AG20443 (cell line): ENCODE data around the gene FLYWCH2.

Experiments used
- DNase-seq: peaks from one replicate; pipeline ENCODE4 v3.0.0; 2012; ENCODE audit warnings: low spot score, mixed read lengths

Gene FLYWCH2

GRCh38 chr16:2882650-2883457 is at the start of gene FLYWCH2:
Gene FLYWCH2 (plus strand): TSS chr16:2883215. CDS start chr16:2896450, 13,235 bp downstream.
- peak; percentile 97 for DNase-seq

GRCh38 chr16:2833776-2834175 is 49.2 kb upstream of the FLYWCH2 start:
- DNase-seq: no peak

- DNase-seq: no peak
These were observed 48.0 kb upstream of the FLYWCH2 start for GRCh38 chr16:2834968-2835367.

DNA sequence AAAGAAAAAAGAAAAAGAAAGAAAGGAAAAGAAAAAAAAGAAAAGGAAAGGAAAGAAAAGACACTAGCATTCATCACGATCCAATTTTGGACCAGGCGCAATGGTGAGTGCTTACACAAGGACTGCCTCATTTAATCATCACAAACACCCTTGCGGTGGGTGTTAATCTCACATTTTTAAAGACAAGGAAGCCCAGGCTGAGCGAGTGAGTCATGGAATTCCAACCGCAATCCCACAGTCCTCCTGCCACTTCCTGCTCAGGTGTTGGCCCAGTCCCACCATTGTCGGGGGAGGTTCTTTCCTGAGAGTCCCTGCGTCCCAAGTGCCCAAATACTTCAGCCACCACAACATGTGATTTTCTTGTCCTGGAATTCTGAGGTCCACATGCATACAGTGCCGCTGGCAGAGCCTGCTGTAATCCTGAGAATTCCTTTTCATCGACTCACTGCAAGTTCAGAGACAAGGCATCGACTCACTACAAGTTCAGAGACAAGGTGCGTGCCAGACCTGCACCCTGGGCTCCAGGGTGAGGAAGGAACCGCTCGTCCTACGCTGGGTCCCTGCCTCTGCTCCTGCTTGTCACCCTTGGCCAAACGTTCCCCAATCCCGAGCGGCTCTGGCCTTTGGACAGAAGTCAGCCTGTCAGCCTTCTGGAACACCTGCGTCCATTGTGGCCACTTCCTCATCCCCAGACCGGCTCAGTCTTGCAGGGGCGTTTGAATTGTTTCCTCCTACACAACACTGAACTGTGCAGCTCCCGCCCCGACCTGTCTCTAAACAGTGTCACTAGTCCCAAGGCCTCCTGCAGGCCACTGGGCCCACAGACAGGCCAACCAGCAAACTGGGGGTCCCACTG is 47.1 kb upstream of the FLYWCH2 start:
- peak; percentile 94 for DNase-seq

DNA sequence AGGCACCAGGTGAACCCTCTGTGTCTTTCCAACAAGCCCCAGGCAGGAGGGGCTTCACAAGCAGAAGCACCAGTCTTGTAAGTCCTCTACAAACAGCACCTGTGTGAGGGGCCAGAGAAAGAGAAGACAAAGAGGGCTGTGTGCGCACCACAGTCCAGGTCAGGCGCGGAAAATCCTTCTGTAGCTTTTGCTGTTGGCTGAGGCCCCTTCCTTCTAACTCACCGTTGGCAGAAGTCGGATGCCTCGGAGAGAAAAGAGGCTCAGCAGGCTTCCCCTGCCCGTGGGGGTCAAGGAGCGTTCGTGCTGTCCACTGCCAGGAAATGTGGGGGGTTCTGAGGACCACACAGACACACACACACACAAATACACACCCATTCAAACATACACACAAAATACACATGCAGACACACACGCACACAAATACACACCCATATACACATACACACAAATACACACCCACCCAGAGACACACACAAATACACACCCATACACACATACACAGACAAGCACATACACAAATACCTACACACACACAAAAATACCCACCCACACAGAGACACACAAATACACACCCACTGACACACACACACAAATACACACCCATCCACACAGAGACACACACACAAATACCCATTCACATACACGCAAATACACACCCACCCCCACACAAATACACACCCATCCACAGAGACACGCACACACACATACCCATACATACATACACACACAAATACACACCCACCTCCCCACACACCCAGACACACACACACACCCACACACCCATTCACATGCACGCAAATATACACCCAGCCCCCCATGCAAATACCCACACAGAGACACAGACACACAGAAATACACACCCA is 46.1 kb upstream of the FLYWCH2 start:
- no peak for DNase-seq

- DNase-seq: peak; percentile 89
These were observed 44.1 kb upstream of the FLYWCH2 start for GRCh38 chr16:2838928-2839327.

- DNase-seq: no peak
These were observed 43.2 kb upstream of the FLYWCH2 start for GRCh38 chr16:2839650-2840450.

- DNase-seq: no peak
These were observed 42.1 kb upstream of the FLYWCH2 start for GRCh38 chr16:2840914-2841313.

GRCh38 chr16:2841606-2842339 is 41.2 kb upstream of the FLYWCH2 start:
- no peak for DNase-seq

- peak; percentile 53 for DNase-seq
These were observed 40.5 kb upstream of the FLYWCH2 start for GRCh38 chr16:2842340-2843000.

- DNase-seq: no peak
These were observed 39.5 kb upstream of the FLYWCH2 start for GRCh38 chr16:2843526-2843925.

- no peak for DNase-seq
These were observed 37.9 kb upstream of the FLYWCH2 start for GRCh38 chr16:2845116-2845515.

DNA sequence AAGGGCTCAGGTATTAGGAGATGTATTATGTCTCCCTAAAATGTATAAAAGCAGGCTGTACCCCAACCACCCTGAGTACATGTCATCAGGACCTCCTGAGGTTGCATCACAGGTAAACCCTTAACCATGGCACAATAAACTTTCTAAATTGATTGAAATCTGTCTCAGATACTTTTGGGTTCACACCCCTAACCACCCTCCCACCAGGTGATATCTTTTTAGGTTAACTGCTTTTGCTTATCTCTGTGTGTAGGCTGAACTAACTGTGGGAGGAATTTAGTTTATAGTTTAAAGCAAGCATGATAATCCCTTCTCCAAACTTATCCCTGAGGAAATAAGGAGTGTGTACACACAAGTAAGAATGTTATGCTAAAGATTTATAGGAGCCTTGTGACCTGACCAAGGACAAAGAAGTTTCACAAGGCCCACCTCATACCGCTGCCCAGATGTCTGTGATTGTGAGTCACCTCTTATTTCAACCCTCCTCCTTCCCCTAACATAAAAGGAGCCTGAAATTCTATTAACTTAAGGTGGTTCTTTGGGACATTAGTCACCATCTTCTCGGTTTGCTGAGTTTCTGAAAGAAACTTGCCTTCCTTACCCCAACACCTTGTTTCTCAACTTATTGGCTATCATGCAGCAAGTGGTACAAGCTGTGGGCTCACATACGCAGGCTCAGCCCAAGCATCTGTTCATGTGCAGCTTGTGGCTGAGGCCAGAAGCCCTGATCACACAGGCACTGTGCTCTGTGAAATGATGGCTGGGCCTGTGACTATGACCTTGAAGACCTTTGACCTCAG is 36.3 kb upstream of the FLYWCH2 start:
- no peak for DNase-seq

GRCh38 chr16:2848933-2849725 is 33.9 kb upstream of the FLYWCH2 start:
- peak; percentile 5 for DNase-seq

DNA sequence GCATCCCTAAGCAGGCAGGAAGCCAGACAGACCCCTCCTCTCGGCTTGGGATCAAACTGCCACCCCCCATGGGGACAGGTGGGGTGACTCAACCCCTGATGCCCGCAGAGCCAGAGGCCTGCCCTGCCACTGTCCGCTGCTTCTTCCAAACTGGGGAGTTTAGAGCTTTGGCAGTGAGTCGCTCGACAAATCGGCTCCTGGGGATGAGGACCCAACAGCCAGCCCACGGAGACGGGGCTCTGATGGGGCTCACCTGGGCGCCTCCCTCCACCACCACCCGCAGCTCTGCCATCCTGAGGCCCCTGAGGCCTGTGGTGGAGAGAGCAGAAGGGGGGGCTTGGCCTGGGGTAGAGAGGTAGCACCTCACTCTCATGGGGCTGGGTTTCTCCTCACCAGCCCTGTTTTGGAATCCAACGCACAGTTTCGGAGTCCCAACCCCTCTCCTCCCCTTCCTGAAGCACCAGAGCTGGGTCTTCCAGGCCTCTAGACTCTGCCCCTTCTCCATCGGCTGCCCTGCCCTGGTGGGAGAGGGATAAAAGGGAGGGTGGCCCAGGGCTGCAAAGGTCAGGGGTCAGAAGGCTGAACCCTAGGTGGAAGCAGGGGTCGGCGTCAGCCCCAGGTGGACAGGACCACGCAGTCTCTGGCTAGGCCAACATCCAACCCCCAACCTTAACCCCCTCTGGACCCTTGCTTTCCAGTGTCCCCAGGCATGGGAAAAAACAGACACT is 30.8 kb upstream of the FLYWCH2 start:
- DNase-seq: peak; percentile 7

GRCh38 chr16:2852731-2853507 is 30.1 kb upstream of the FLYWCH2 start:
- DNase-seq: peak; percentile 14

GRCh38 chr16:2853531-2854073 is 29.4 kb upstream of the FLYWCH2 start:
- no peak for DNase-seq
